AG09309 (cell line): ENCODE data around the gene SLC25A29.

Experiments
- DNase-seq: peaks from one replicate; pipeline ENCODE4 v3.0.0-alpha.2; 2010; ENCODE audit warnings: low read depth
- H3K4me3 ChIP-seq: 2 replicates; pipeline ENCODE4 v1.5.1; 2011; ENCODE audit warnings: mild to moderate bottlenecking, low read depth, low read length, moderate library complexity; ENCODE audit not compliant: control insufficient read depth
- CTCF ChIP-seq: IDR thresholded peaks from 2 replicates; pipeline ENCODE4 v1.5.1; 2011; ENCODE audit warnings: mild to moderate bottlenecking, low read depth, low read length, inconsistent platforms; ENCODE audit not compliant: insufficient read depth, control insufficient read depth; ENCODE audit errors: missing control alignments

Gene SLC25A29

GRCh38 chr14:100332071-100332639, 25.9 kb upstream of the SLC25A29 start:
- no peak overlapping the region for H3K4me3 ChIP-seq
- no peak for TF ChIP-seq CTCF
- DNase-seq: no peak

GRCh38 chr14:100330388-100330931, 24.2 kb upstream of the SLC25A29 start:
- no peak for TF ChIP-seq CTCF
- DNase-seq: no peak
- no peak overlapping the region for H3K4me3 ChIP-seq

GRCh38 chr14:100330007-100330344, 23.7 kb upstream of the SLC25A29 start:
- TF ChIP-seq CTCF: no peak

GRCh38 chr14:100329233-100330006, 23.2 kb upstream of the SLC25A29 start:
- no peak for DNase-seq
- H3K4me3 ChIP-seq: no peak overlapping the region
- no peak for TF ChIP-seq CTCF

More at GRCh38 chr14:100330007-100330344, 23.7 kb upstream of the SLC25A29 start:
- H3K4me3 ChIP-seq: no peak overlapping the region
- no peak for DNase-seq

GRCh38 chr14:100328495-100329163, 22.4 kb upstream of the SLC25A29 start:
- H3K4me3 ChIP-seq: no peak overlapping the region
- TF ChIP-seq CTCF: no peak
- no peak for DNase-seq

- TF ChIP-seq CTCF: no peak
- no peak for DNase-seq
- no peak overlapping the region for H3K4me3 ChIP-seq
These were observed 20.9 kb upstream of the SLC25A29 start for GRCh38 chr14:100327128-100327527.
